Stimulated activated CD4-positive, alpha-beta T cell treated with anti-CD3 and anti-CD28 coated beads, Interleukin-2, amount 100 ng/mL, for 24 hours (primary cell): ENCODE results near the gene DENND2C.

Source experiments
- DNase-seq, 2 donors: peaks; one replicate each; pipeline ENCODE4 v3.0.0-alpha.2; 2020

Gene DENND2C

GRCh38 chr1:114535401-114535800, 134.4 kb downstream of the DENND2C start:
- DNase-seq, result no peak
